Stimulated activated CD4-positive, alpha-beta T cell treated with anti-CD3 and anti-CD28 coated beads, Interleukin-2, amount 100 ng/mL, for 24 hours (primary cell): ENCODE measurements around the gene FER.
"Not testable (repeated sequence)": the region's sequence is repeated elsewhere in the genome, so short reads cannot be mapped to it uniquely, and the experiment has no call there.

Source experiments
- DNase-seq, 2 donors: peaks; one replicate each; pipeline ENCODE4 v3.0.0-alpha.2; 2020

Gene FER

DNA sequence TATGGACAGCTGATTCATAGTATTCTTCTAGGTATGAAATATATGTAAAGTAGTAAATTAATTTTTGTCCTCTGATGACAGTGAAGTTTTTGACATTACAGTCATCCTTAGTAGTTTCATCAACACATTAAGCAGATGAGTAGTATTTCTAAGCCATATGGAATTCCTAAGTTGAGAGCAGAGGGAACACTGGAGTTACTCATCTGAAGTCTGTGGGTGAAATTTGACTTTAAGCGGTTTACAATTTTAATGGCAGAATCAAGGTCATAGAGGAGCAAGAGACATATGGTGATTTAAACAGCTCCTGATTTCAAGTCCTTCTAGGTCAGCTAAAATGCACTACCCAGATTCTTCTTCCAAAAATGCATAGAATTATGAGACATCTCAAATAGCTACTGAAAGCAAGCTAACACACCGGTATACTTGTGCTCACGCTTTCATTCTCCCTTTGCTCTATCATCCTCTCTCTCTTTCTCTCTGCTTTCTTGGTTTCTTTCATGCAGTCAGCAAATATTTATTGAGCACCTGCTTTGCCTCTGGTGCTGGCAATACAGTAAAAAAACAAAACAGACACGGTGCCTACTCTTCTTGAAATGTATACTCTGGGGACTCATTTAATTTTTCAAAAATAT is 235.9 kb downstream of the FER start:
- DNase-seq: no peak

- no peak for DNase-seq
Measured at GRCh38 chr5:108989761-108990392, 242.2 kb downstream of the FER start.

GRCh38 chr5:108992396-108993085 is 244.8 kb downstream of the FER start:
- not testable (repeated sequence) for DNase-seq

- not testable (repeated sequence) for DNase-seq
Measured at GRCh38 chr5:108993440-108993839, 245.7 kb downstream of the FER start.

DNA sequence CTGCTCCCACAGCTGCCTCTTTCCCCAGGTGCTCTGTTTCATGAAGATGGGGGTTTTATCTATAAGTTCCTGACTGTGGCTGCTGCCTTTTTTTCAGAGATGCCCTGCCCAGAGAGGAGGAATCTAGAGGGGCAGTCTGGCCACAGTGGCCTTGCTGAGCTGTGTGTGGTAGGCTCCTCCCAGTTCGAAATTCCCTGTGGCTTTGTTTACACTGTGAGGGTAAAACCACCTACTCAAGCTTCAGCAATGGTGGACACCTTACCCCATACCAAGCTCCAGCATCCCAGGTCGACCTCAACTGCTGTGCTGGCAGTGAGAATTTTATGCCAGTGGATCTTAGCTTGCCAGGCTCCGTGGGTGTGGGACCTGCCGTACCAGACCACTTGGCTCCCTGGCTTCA is 250.0 kb downstream of the FER start:
- DNase-seq: no peak

GRCh38 chr5:108998216-108998615 is 250.5 kb downstream of the FER start:
- no peak for DNase-seq

DNA sequence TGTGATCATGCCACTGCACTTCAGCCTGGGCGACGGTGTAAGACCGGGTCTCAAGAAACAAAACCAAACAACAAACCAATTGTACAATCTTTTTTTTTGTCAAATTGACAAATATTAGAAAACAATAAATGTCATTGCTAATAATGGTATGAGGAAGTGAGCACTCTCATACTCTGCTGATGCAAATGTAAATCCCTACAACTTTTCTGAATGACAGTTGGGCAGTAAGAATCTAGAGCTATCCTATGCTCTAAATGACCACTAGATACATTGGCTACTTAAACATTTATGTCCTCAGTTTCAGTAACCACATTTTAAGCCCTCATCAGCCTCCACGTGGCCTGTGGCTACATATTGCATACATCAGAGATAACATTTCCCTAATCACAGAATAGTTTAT is 256.2 kb downstream of the FER start:
- no peak for DNase-seq

DNA sequence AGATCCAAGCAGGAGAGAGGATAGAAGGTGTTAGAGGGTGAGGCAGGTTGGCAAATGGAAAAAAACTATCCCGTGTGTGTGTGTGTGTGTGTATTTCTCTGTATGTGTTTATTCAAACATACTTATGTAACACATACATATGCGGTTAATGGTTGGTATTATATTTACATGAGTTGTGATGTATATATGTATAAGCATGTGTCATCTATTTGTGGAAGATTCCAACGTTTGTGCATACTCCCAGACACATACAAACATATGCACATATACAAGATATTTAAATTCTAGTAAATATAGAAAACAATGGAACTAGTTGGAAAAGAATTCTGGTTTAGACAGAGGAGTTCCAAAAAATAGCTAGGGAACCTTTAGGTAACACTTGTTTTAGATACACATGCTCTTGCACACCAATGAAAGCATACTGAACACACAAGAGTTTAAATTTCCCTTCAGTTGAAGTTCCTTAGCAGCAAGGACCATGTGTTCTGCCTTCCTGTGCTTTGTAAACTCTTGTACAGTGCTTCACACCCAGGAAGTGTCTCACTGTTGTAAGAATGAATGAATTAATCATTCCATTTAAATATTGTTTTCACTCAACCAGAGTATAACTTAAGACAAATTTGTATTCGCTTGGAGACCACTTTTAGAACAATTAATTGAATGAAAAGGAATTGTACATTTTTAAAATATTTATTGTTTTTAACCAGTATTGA is 257.8 kb downstream of the FER start:
- DNase-seq: no peak

- no peak for DNase-seq
Measured at GRCh38 chr5:109006129-109006528, 258.4 kb downstream of the FER start.

GRCh38 chr5:109016300-109016699 is 268.6 kb downstream of the FER start:
- no peak for DNase-seq

GRCh38 chr5:109022056-109022455 is 274.4 kb downstream of the FER start:
- DNase-seq: no peak

DNA sequence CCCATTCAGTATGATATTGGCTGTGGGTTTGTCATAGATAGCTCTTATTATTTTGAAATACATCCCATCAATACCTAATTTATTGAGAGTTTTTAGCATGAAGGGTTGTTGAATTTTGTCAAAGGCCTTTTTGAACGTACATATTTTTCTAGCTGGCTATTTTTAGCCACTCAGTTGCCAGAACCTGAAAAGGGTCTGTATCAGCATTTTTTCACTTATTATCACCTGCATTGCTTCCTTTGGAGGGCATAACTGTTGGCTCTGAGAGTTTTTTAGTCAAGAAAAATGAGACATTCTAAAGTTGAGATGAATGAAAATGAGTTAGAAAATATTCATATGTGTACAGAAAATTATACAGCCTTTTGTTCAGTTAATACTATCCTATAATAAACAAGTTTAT is 278.0 kb downstream of the FER start:
- DNase-seq: not testable (repeated sequence)

DNA sequence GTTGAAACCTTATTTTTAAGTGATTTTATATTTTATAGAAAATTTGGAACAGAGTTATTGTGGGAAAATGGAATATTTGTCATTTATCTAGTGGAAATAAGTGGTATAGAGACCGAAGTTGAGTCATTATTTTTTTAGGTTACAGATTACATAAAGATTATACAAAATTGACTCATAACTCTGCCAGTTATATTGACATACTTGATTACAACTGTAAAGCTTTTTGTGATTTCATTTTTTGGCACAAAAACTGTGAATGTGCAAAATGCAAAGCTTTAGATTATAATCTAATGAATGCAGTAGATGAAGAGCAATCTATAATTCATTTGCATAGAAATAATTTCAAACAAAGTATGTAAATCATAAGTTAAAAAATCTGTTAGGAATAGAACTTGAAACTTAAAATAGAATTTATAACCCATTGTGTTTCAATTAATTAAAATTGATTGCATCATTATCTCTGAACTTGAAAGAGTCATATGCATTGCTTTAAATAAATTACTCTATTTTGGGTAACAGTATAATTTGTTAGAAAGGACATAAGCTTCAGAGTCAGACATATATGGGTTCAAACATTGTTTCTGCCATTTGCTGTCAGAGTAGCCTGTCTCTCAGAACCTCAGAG is 280.4 kb downstream of the FER start:
- no peak for DNase-seq

DNA sequence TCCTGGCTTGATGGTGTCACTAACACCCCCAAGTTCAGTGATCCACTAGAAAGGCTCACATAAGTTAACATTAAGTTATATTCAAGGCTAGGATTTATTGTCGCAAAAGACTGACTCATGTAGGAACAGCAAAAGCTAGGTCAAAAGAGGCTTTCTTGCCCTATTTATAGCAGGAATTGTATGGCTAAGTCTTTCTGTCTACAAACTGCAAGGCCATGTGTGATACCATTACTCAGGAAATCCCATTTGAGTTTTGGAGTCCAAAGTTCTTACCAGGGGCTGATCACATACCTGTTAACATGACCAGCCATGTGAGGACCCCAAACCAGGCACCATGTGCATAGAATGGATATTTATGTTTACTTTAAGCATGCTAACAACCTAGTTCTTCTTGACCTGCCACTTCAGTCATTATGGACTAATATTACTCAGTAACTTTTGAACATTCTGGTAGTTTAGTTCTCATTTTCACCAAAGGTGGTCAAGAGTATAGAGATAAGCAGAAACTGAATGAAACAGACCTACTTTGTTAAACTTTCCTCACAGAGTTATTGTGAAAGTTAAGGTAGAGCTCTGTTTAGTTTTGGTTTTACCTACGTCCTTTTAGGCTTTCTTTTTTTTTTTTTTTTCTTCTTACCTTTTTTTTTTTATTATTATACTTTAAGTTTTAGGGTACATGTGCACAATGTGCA is 281.1 kb downstream of the FER start:
- DNase-seq: no peak

GRCh38 chr5:109029847-109030246 is 282.1 kb downstream of the FER start:
- DNase-seq: no peak

- no peak for DNase-seq
Measured at GRCh38 chr5:109030360-109031143, 282.9 kb downstream of the FER start.

GRCh38 chr5:109034306-109034705 is 286.6 kb downstream of the FER start:
- no peak for DNase-seq

GRCh38 chr5:109035436-109035835 is 287.7 kb downstream of the FER start:
- DNase-seq: no peak

DNA sequence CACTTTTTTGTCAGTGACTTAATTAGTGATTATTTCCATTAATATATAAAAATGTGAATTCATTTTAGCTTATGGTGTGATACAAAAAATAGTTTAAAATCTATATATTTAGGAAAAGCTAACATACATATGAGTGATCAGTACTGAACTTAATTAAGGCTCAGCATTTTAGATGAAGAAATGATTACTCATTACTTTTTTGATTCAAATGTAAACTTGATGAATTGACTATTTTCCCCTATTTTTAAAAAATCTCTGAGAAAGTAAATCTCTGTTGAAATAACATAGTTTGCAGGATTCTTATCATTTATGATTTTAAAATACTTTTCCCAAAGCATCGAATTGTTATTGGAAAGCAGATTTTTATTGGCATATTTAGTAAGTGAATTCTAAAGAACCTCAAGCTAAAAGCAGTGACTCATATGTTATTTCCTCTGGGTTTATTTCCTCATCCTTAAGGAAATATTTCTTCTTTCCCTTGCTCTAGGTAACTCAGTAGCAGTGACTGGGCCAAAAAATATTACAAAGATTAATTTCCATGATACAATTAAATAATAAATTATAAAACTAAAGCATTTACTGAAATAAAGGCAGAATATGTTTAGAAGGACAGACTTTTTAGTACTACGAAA is 290.6 kb downstream of the FER start:
- DNase-seq: no peak

GRCh38 chr5:109041317-109041716 is 293.6 kb downstream of the FER start:
- no peak for DNase-seq

- DNase-seq: no peak
Measured at GRCh38 chr5:109045710-109046109, 298.0 kb downstream of the FER start.
